ENCODE data around the gene LAMTOR4.

- TF ChIP-seq CTCF (IDR thresholded peaks at IDR 0.05) (no peak), POLR2AphosphoS5 (IDR thresholded peaks at IDR 0.05) (no peak), POLR2A (IDR thresholded peaks at IDR 0.05) (no peak)
Observed at GRCh38 chr7:100191775-100192174, 43.1 kb downstream of the LAMTOR4 start.

Data from gastroesophageal sphincter (tissue), 3 donors.